Cardiac muscle cell (in vitro differentiated cells and primary cell): ENCODE results near the gene COMT. TPM values are rescaled to one million over a fixed set of nuclear protein-coding genes. Genes with fewer than 3 reads are reported as not detected.

Experiments used
- DNase-seq, 2 donors: peaks; one replicate each; pipeline versions ENCODE4 v3.0.0 to v3.0.0-alpha.2; 2010 to 2017; ENCODE audit warnings: low read depth in 1 of 2, low spot score in 1 of 2
- H3K27ac ChIP-seq: fragments of 200-600 bp; sonication (generic); 2 replicates; pipeline ENCODE4 v1.5.1; 2016
- H3K27me3 ChIP-seq: fragments of 200-600 bp; sonication (generic); 2 replicates; pipeline ENCODE4 v1.6.0; 2016; ENCODE audit warnings: control low read depth
- H3K36me3 ChIP-seq: fragments of 200-600 bp; sonication (generic); 2 replicates; pipeline ENCODE4 v1.5.1; 2016; ENCODE audit warnings: control low read depth
- H3K4me1 ChIP-seq: fragments of 200-600 bp; sonication (generic); 2 replicates; pipeline ENCODE4 v1.8.1; 2017; ENCODE audit warnings: low read depth, mild to moderate bottlenecking, mixed run types
- H3K4me3 ChIP-seq: fragments of 200-600 bp; sonication (generic); 2 replicates; pipeline ENCODE4 v1.5.1; 2016; ENCODE audit warnings: mild to moderate bottlenecking
- H3K9me3 ChIP-seq: fragments of 200-600 bp; sonication (generic); 2 replicates; pipeline ENCODE4 v1.5.1; 2017; ENCODE audit warnings: low read depth, mild to moderate bottlenecking, control low read depth
- polyA plus RNA-seq: library from polyadenylated mRNA; unstranded; fragments of >200 nt; fragmentation: Nextera tagmentation; extraction: Ambion mirVana; gene quantifications from 2 replicates; pipeline ENCODE4 v1.2.1, GENCODE V29; 2016
- total RNA-seq: library from RNA; depleted of rRNA; stranded (reverse); fragments of >200 nt; gene quantifications from 2 replicates; pipeline ENCODE4 v1.2.3, GENCODE V29; 2016
- TF ChIP-seq, protein P1 (sequence below): IDR thresholded peaks from 2 replicates; pipeline ENCODE4 v1.5.1; 2012; ENCODE audit warnings: low read depth, mild to moderate bottlenecking, low read length

COMT gene
- total and polyA plus RNA-seq, 2 experiments from 2014 or later = 35.8 to 51.9 TPM

DNA sequence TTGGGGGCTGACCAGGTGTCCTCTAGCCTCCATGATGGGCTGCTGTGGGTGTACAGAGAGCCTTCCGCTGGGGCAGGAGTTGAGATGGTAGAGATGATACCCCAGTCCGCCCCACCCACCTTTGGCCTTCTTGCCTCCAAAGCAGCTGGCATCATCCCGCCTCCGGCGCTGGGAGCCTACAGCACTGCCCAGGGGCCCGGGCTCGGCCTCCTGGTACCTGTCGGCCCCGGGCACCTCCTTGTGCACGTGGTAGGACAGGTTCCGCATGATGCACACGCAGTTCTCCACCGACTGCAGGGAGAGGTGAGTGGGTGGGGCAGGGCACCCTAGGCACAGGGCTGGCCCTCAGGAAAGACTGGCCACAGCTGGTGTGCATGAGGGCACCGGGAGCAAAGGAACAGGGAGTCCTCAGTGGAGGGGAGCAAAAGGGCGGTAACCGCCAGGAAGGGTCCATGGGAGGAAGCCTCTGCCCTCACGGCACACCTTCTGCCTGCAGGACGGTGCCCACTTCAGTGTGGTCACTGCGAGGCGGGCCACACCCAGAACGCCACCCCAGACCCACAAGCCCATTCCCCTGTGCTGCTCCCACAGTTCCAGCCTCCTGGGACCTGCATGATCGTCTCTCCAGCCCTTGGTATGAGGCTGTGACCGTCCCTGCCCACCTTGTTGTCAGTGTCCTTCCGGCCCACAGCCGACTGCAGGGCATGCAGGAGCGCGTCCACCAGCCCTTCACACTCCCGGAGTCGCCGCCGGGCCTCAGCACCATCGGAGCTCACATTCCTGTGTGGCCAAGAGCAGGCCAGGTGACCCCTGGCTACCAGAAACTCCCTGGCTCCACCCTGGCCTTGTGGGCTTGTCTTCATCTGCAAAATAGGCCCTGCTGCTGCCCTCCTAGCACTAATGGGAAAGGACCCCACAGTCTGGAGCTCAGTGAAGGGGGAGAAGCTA, 36.0 kb downstream of the COMT start:
- H3K4me3 ChIP-seq = no peak overlapping the region
- TF ChIP-seq, protein P1, sequence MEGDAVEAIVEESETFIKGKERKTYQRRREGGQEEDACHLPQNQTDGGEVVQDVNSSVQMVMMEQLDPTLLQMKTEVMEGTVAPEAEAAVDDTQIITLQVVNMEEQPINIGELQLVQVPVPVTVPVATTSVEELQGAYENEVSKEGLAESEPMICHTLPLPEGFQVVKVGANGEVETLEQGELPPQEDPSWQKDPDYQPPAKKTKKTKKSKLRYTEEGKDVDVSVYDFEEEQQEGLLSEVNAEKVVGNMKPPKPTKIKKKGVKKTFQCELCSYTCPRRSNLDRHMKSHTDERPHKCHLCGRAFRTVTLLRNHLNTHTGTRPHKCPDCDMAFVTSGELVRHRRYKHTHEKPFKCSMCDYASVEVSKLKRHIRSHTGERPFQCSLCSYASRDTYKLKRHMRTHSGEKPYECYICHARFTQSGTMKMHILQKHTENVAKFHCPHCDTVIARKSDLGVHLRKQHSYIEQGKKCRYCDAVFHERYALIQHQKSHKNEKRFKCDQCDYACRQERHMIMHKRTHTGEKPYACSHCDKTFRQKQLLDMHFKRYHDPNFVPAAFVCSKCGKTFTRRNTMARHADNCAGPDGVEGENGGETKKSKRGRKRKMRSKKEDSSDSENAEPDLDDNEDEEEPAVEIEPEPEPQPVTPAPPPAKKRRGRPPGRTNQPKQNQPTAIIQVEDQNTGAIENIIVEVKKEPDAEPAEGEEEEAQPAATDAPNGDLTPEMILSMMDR = no peak
- DNase-seq = no peak
- H3K27me3 ChIP-seq = no peaks in the 10 kb centered on the region
- no peaks in the 10 kb centered on the region for H3K4me1 ChIP-seq
- no peaks in the 10 kb centered on the region for H3K9me3 ChIP-seq
- no peak overlapping the region for H3K27ac ChIP-seq
- peaks cover 3% of the 10 kb centered on the region for H3K36me3 ChIP-seq

DNA sequence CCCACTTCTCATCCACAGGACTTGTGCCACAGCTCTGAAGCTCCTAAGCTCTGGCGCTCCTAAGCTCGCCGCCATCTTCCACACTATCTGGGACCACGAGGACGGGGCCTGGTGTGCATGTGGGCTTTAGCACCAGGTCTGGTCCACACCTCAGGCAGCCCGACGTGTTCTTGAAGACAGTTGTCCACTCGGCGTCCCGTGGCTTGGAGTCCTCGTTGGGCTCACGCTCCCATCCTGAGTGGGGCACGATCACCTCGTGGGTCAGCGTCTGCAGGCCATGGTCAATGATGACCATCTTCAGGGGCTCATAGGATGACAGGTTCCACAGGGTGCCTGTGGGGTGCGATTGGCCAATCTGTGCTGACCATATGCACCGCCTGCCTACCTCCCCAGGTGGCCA, 37.2 kb downstream of the COMT start:
- Histone ChIP-seq H3K4me1 (no peaks in the 10 kb centered on the region), H3K27ac (no peak overlapping the region), H3K9me3 (no peaks in the 10 kb centered on the region), H3K27me3 (no peaks in the 10 kb centered on the region), H3K4me3 (no peak overlapping the region), H3K36me3 (peaks cover 3% of the 10 kb centered on the region)
- TF ChIP-seq, protein P1 = no peak
- DNase-seq = no peak

DNA sequence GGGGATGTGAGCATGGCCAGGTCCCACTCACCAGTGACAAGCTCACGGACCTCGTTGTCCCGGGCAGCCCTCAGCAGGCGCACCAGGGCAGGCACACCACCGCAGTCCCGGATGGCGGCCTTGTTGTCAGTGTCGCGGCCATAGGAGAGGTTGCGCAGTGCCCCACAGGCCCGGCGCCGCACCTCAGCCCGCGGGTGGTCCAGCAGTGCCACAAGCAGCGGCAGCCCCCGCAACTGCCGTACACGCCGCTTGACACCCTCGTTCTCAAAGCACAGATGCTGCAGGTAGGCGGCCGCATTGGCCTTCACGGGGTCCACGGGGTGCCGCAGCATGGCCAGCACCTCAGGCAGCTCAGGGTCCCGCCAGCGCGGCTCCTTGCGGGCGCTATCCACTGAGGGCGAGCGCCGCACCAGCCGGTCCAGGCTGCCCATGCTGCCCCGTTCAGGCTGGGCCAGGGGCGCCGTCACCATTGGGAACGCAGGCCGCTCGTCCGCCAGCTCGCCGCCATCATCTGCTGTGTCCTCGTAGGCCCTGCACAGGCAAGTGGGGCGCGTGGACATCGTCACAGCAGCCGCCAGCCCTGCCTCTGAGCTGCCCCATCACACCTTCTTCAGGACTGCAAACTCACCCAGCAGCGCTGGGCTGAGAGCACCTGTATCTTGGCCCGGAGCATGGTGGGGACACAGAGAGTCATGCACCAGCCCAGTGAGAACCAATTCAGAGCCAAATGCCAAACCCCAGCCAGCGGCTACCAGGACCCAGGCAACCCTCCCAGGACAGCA, 38.3 kb downstream of the COMT start:
- H3K27ac ChIP-seq = no peak overlapping the region
- peaks cover 3% of the 10 kb centered on the region for H3K36me3 ChIP-seq
- no peaks in the 10 kb centered on the region for H3K4me1 ChIP-seq
- H3K9me3 ChIP-seq = no peaks in the 10 kb centered on the region
- TF ChIP-seq, protein P1 = no peak
- no peak for DNase-seq
- no peak overlapping the region for H3K4me3 ChIP-seq
- no peaks in the 10 kb centered on the region for H3K27me3 ChIP-seq

DNA sequence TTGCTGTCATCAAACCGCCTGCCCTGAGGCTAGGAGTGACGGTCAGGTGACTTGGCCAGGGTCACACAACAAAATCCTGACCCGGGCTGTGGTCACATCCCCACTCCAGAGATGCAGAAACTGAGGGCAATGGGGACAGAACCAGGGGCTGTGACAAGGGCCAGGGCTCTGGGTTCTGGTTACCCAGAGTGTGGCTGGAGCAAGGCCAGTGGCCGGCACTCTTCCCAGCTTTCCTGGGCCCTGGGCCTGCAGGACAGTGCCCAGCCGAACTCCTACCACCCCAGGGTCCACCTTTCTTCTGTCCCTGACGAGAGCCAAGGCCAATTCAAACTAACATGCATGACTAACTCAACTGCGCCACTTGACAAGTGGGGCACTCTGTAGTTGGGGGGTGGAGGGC, 39.2 kb downstream of the COMT start:
- Histone ChIP-seq H3K36me3 (peaks cover 3% of the 10 kb centered on the region), H3K4me1 (no peaks in the 10 kb centered on the region), H3K27me3 (no peaks in the 10 kb centered on the region), H3K4me3 (no peak overlapping the region), H3K27ac (no peak overlapping the region), H3K9me3 (no peaks in the 10 kb centered on the region)
- DNase-seq = no peak
- TF ChIP-seq, protein P1 = no peak

DNA sequence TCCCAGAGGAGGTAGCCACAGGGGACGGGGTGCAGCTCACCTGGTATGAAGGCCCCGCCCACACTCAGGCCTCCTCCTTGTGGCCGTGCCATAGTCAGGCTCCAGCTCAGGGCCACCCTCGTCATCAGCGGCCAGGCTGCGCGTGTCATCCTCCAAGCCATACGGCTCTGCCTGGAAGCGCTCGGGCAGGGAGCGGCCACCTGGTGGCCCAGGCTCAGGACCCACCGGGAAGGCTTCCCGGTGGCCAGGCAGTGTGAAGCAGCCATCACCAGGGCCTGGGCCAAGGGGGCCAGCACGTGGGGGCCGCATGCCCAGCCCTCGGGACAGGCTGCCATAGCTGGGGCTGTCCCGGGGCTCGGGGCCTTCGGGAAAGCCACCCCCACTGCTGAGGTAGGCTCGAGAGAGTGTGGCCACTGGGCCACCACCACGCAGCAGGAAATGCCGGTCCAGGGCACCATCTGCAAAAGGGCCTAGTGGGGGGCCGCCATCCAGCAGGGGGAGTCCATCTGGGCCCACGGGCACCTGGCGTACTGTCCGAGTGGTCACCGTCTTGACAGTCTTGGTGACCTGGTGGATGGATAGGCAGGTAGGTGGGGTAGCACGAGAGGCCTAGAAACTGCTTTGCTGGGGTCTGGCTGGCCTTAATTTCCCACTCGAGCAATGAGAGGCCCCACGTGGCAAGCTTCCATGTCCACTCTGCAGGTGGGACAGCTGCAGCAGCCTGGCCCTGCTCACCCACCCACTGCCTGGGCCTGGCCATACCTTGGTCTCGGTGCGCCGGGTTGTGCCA, 39.8 kb downstream of the COMT start:
- Histone ChIP-seq H3K36me3 (peaks cover 3% of the 10 kb centered on the region), H3K27me3 (no peaks in the 10 kb centered on the region), H3K27ac (no peak overlapping the region), H3K4me3 (no peak overlapping the region), H3K4me1 (no peaks in the 10 kb centered on the region), H3K9me3 (no peaks in the 10 kb centered on the region)
- DNase-seq = no peak
- TF ChIP-seq, protein P1 = no peak
